ENCODE data around the gene ZMYND8. TPM values are rescaled to one million over a fixed set of nuclear protein-coding genes. Genes with fewer than 3 reads are reported as not detected.

Gene ZMYND8
- total RNA-seq, 1 experiment from 2014 or later = 107 TPM

GRCh38 chr20:47355489-47356219 lies 845 bp downstream of the ZMYND8 start:
- no peaks in the 10 kb centered on the region for H3K27me3 ChIP-seq (ENCODE audit: insufficient read depth, low read depth)
- H3K4me2 ChIP-seq = peak overlapping the region; percentile 96
- H3K9me3 ChIP-seq (ENCODE audit: insufficient read depth, low read depth) = no peaks in the 10 kb centered on the region
- peaks cover 87% of the 10 kb centered on the region for H3K4me1 ChIP-seq (replicated peaks; ENCODE audit: insufficient read depth)
- no peaks in the 10 kb centered on the region for H3K9me2 ChIP-seq (ENCODE audit: insufficient read depth)
- ChIA-PET POLR2A (ENCODE audit: unreplicated experiment) (interaction anchor here (0.5 to 1.1 kb wide), 6 partner anchors 14 to 1506 kb away, joined by 3 to 28 read pairs (median 4); no protein-coding TSS in a partner anchor), CTCF (interaction anchor here (0.7 to 1.4 kb wide), 7 partner anchors 21 to 82 kb away, joined by 3 to 17 read pairs (median 4); no protein-coding TSS in a partner anchor)
- TF ChIP-seq EZH2 (IDR thresholded peaks at IDR 0.05; ENCODE audit: low read depth) (no peak), CTCF (conservative IDR thresholded peaks at IDR 0.05) (no peak)
- no peak overlapping the region for H2AFZ ChIP-seq
- H3F3A ChIP-seq (ENCODE audit: insufficient read depth, low read depth) = peaks cover 41% of the 10 kb centered on the region
- intact Hi-C loops (cut with micrococcal nuclease; ENCODE audit: unreplicated experiment) = loop anchor here (2.0 kb wide), 1 partner anchor 17 kb away; no protein-coding TSS in a partner anchor
- BruUV-seq (replicated peaks) = no TSS peak
- H3K36me3 ChIP-seq (ENCODE audit: low read depth) = peaks cover 29% of the 10 kb centered on the region
- peak overlapping the region; percentile 99 for H3K27ac ChIP-seq
- 0 out of 2 replicates have a peak, but pooled peaks cover 4% of the 10 kb centered on the region for H4K20me1 ChIP-seq (ENCODE audit: insufficient read depth)
- peaks cover 61% of the 10 kb centered on the region for H3K79me2 ChIP-seq (ENCODE audit: low read depth)
- no peak for DNase-seq
- peak overlapping the region; percentile 60 for H3K4me3 ChIP-seq

- H3K27ac ChIP-seq = peak overlapping the region; percentile 99
- H3K27me3 ChIP-seq (ENCODE audit: insufficient read depth, low read depth) = no peaks in the 10 kb centered on the region
- TF ChIP-seq CTCF (conservative IDR thresholded peaks at IDR 0.05) (no peak), EZH2 (IDR thresholded peaks at IDR 0.05; ENCODE audit: low read depth) (no peak)
- peak overlapping the region; percentile 60 for H3K4me3 ChIP-seq
- peaks cover 89% of the 10 kb centered on the region for H3K4me1 ChIP-seq (replicated peaks; ENCODE audit: insufficient read depth)
- ChIA-PET POLR2A (ENCODE audit: unreplicated experiment) (interaction anchor here (0.5 kb wide), 1 partner anchor 138 kb away, joined by 4 read pairs; no protein-coding TSS in a partner anchor), CTCF (interaction anchor here (0.8 to 1.4 kb wide), 2 partner anchors 29 to 38 kb away, joined by 7 to 8 read pairs; no protein-coding TSS in a partner anchor)
- no peaks in the 10 kb centered on the region for H3K9me3 ChIP-seq (ENCODE audit: insufficient read depth, low read depth)
- peak in 1 of 2 experiments; percentile 69 for DNase-seq
- H3K36me3 ChIP-seq (ENCODE audit: low read depth) = peaks cover 31% of the 10 kb centered on the region
- TSS peak; percentile 3 for BruUV-seq (replicated peaks)
- peaks cover 4% of the 10 kb centered on the region; the same call in 1 of the 2 replicates for H4K20me1 ChIP-seq (ENCODE audit: insufficient read depth)
- peak overlapping the region; percentile 96 for H3K4me2 ChIP-seq
- intact Hi-C loops (cut with micrococcal nuclease; ENCODE audit: unreplicated experiment) = no loop called here
- H2AFZ ChIP-seq = no peak overlapping the region
- H3K79me2 ChIP-seq (ENCODE audit: low read depth) = peaks cover 69% of the 10 kb centered on the region
- H3F3A ChIP-seq (ENCODE audit: insufficient read depth, low read depth) = peaks cover 34% of the 10 kb centered on the region
- H3K9me2 ChIP-seq (ENCODE audit: insufficient read depth) = no peaks in the 10 kb centered on the region
These were observed 1.6 kb downstream of the ZMYND8 start for GRCh38 chr20:47354714-47355488.

GRCh38 chr20:47354464-47354713 lies 2.1 kb downstream of the ZMYND8 start:
- Histone ChIP-seq H3K9me3 (ENCODE audit: insufficient read depth, low read depth) (no peaks in the 10 kb centered on the region), H3F3A (ENCODE audit: insufficient read depth, low read depth) (peaks cover 30% of the 10 kb centered on the region), H2AFZ (no peak overlapping the region), H3K79me2 (ENCODE audit: low read depth) (peaks cover 74% of the 10 kb centered on the region), H3K4me3 (peak overlapping the region; percentile 60), H3K4me1 (replicated peaks; ENCODE audit: insufficient read depth) (peaks cover 89% of the 10 kb centered on the region), H3K9me2 (ENCODE audit: insufficient read depth) (no peaks in the 10 kb centered on the region), H4K20me1 (ENCODE audit: insufficient read depth) (peaks cover 4% of the 10 kb centered on the region; the same call in 1 of the 2 replicates), H3K27ac (peak overlapping the region; percentile 99), H3K27me3 (ENCODE audit: insufficient read depth, low read depth) (no peaks in the 10 kb centered on the region), H3K4me2 (peak overlapping the region; percentile 96), H3K36me3 (ENCODE audit: low read depth) (peaks cover 36% of the 10 kb centered on the region)
- TF ChIP-seq EZH2 (IDR thresholded peaks at IDR 0.05; ENCODE audit: low read depth) = no peak
- POLR2A ChIA-PET (ENCODE audit: unreplicated experiment) = no interaction called here
- intact Hi-C loops (cut with micrococcal nuclease; ENCODE audit: unreplicated experiment) = no loop called here
- BruUV-seq (replicated peaks) = no TSS peak
- CTCF ChIA-PET = interaction anchor here (1.4 kb wide), 1 partner anchor 29 kb away, joined by 8 read pairs; no protein-coding TSS in a partner anchor
- DNase-seq = no peak
